ENCODE measurements around the gene STMND1. TPM values are rescaled to one million over a fixed set of nuclear protein-coding genes. Genes with fewer than 3 reads are reported as not detected.

The STMND1 gene
- total and polyA plus RNA-seq, 2 donors (not counting 1 experiment from before 2014, with no cell fraction given) = 0.06 TPM; not detected in 1

GRCh38 chr6:17107863-17108262 is 6.0 kb downstream of the STMND1 start:
- Histone ChIP-seq H3K27me3 (ENCODE audit: control insufficient read depth, insufficient read depth, low read length) (no peaks in the 10 kb centered on the region), H3K9me3 (ENCODE audit: control insufficient read depth, insufficient read depth, low read depth, low read length) (no peaks in the 10 kb centered on the region), H3K79me2 (ENCODE audit: control insufficient read depth, insufficient read depth, low read length) (no peaks in the 10 kb centered on the region), H3K4me1 (ENCODE audit: control insufficient read depth, extremely low read depth, insufficient read depth, low read length) (no peaks in the 10 kb centered on the region), H3K36me3 (ENCODE audit: control insufficient read depth, insufficient read depth, low read length) (no peaks in the 10 kb centered on the region), H3K4me3 (replicated peaks in 1 of 4; ENCODE audit: control extremely low read depth in 1 of 4, insufficient read depth in 1 of 4, low read depth in 3 of 4, low read length in 4 of 4) (no peak overlapping the region), H3K27ac (ENCODE audit: insufficient read depth, low read length) (no peak overlapping the region), H3K9ac (ENCODE audit: insufficient read depth, low read length) (no peak overlapping the region), H2AFZ (ENCODE audit: low read length) (no peak overlapping the region), H4K20me1 (ENCODE audit: control insufficient read depth, extremely low read depth, insufficient read depth, low read length) (no peaks in the 10 kb centered on the region), H3K4me2 (ENCODE audit: extremely low read depth, insufficient read depth, low read length) (no peak overlapping the region)
- TF ChIP-seq EZH2 (IDR thresholded peaks at IDR 0.05; ENCODE audit: low read length, missing control alignments) (no peak), CTCF (conservative IDR thresholded peaks at IDR 0.05 in 1 of 2, IDR thresholded peaks at IDR 0.05 in 1 of 2; ENCODE audit: low read depth in 1 of 2, low read length in 2 of 2) (no peak)
- no peak for DNase-seq (ENCODE audit: low read depth in 2 of 2)

- Histone ChIP-seq H2AFZ (ENCODE audit: low read length) (peak overlapping the region; percentile 19), H3K27me3 (ENCODE audit: control insufficient read depth, insufficient read depth, low read length) (no peaks in the 10 kb centered on the region), H4K20me1 (ENCODE audit: control insufficient read depth, extremely low read depth, insufficient read depth, low read length) (no peaks in the 10 kb centered on the region), H3K79me2 (ENCODE audit: control insufficient read depth, insufficient read depth, low read length) (no peaks in the 10 kb centered on the region), H3K9me3 (ENCODE audit: control insufficient read depth, insufficient read depth, low read depth, low read length) (no peaks in the 10 kb centered on the region), H3K9ac (ENCODE audit: insufficient read depth, low read length) (no peak overlapping the region), H3K4me1 (ENCODE audit: control insufficient read depth, extremely low read depth, insufficient read depth, low read length) (peaks cover 10% of the 10 kb centered on the region), H3K4me2 (ENCODE audit: extremely low read depth, insufficient read depth, low read length) (peak overlapping the region; percentile 90), H3K4me3 (replicated peaks in 1 of 4; ENCODE audit: control extremely low read depth in 1 of 4, insufficient read depth in 1 of 4, low read depth in 3 of 4, low read length in 4 of 4) (no peak overlapping the region), H3K27ac (ENCODE audit: insufficient read depth, low read length) (peak overlapping the region; percentile 72), H3K36me3 (ENCODE audit: control insufficient read depth, insufficient read depth, low read length) (no peaks in the 10 kb centered on the region)
- peak; percentile 87 to 95 for DNase-seq (ENCODE audit: low read depth in 2 of 2)
- TF ChIP-seq EZH2 (IDR thresholded peaks at IDR 0.05; ENCODE audit: low read length, missing control alignments) (no peak), CTCF (conservative IDR thresholded peaks at IDR 0.05 in 1 of 2, IDR thresholded peaks at IDR 0.05 in 1 of 2; ENCODE audit: low read depth in 1 of 2, low read length in 2 of 2) (no peak)
These were observed 13.6 kb downstream of the STMND1 start for GRCh38 chr6:17115251-17116116.

GRCh38 chr6:17116117-17116440 is 14.2 kb downstream of the STMND1 start:
- Histone ChIP-seq H3K9me3 (ENCODE audit: control insufficient read depth, insufficient read depth, low read depth, low read length) (no peaks in the 10 kb centered on the region), H3K4me3 (replicated peaks in 1 of 4; ENCODE audit: control extremely low read depth in 1 of 4, insufficient read depth in 1 of 4, low read depth in 3 of 4, low read length in 4 of 4) (no peak overlapping the region), H3K79me2 (ENCODE audit: control insufficient read depth, insufficient read depth, low read length) (no peaks in the 10 kb centered on the region), H3K36me3 (ENCODE audit: control insufficient read depth, insufficient read depth, low read length) (no peaks in the 10 kb centered on the region), H3K27ac (ENCODE audit: insufficient read depth, low read length) (peak overlapping the region; percentile 72), H2AFZ (ENCODE audit: low read length) (peak overlapping the region; percentile 19), H4K20me1 (ENCODE audit: control insufficient read depth, extremely low read depth, insufficient read depth, low read length) (no peaks in the 10 kb centered on the region), H3K9ac (ENCODE audit: insufficient read depth, low read length) (no peak overlapping the region), H3K27me3 (ENCODE audit: control insufficient read depth, insufficient read depth, low read length) (no peaks in the 10 kb centered on the region), H3K4me2 (ENCODE audit: extremely low read depth, insufficient read depth, low read length) (peak overlapping the region; percentile 90), H3K4me1 (ENCODE audit: control insufficient read depth, extremely low read depth, insufficient read depth, low read length) (peaks cover 10% of the 10 kb centered on the region)
- DNase-seq (ENCODE audit: low read depth in 2 of 2) = no peak
- TF ChIP-seq CTCF (conservative IDR thresholded peaks at IDR 0.05 in 1 of 2, IDR thresholded peaks at IDR 0.05 in 1 of 2; ENCODE audit: low read depth in 1 of 2, low read length in 2 of 2) (no peak), EZH2 (IDR thresholded peaks at IDR 0.05; ENCODE audit: low read length, missing control alignments) (no peak)

All from fibroblast of lung (primary cell).